Mucosa of stomach (tissue), 1 donor: ENCODE data around the gene KLHDC2.
"Not testable (repeated sequence)": the region's sequence is repeated elsewhere in the genome, so short reads cannot be mapped to it uniquely, and the experiment has no call there.

Experiments used
- H3K27me3 ChIP-seq: one replicate; pipeline ENCODE4 v1.7.0; 2013; ENCODE audit warnings: mild to moderate bottlenecking, low read length; ENCODE audit not compliant: control insufficient read depth, insufficient read depth
- H3K36me3 ChIP-seq: one replicate; pipeline ENCODE4 v1.7.0; 2013; ENCODE audit warnings: low read length; ENCODE audit not compliant: control insufficient read depth, insufficient read depth
- H3K4me1 ChIP-seq: one replicate; pipeline ENCODE4 v1.7.0; 2013; ENCODE audit warnings: mild to moderate bottlenecking, low read length; ENCODE audit not compliant: control insufficient read depth, insufficient read depth
- H3K4me3 ChIP-seq: one replicate; pipeline ENCODE4 v1.7.0; 2013; ENCODE audit warnings: low read length
- H3K9ac ChIP-seq: one replicate; pipeline ENCODE4 v1.7.0; 2013; ENCODE audit warnings: mild to moderate bottlenecking, low read length, moderate library complexity
- H3K9me3 ChIP-seq: one replicate; pipeline ENCODE4 v1.7.0; 2013; ENCODE audit warnings: mild to moderate bottlenecking, low read length, moderate library complexity; ENCODE audit not compliant: control insufficient read depth
- donor health status: Pancreatic carcinoma.

The KLHDC2 gene, protein sequence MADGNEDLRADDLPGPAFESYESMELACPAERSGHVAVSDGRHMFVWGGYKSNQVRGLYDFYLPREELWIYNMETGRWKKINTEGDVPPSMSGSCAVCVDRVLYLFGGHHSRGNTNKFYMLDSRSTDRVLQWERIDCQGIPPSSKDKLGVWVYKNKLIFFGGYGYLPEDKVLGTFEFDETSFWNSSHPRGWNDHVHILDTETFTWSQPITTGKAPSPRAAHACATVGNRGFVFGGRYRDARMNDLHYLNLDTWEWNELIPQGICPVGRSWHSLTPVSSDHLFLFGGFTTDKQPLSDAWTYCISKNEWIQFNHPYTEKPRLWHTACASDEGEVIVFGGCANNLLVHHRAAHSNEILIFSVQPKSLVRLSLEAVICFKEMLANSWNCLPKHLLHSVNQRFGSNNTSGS

DNA sequence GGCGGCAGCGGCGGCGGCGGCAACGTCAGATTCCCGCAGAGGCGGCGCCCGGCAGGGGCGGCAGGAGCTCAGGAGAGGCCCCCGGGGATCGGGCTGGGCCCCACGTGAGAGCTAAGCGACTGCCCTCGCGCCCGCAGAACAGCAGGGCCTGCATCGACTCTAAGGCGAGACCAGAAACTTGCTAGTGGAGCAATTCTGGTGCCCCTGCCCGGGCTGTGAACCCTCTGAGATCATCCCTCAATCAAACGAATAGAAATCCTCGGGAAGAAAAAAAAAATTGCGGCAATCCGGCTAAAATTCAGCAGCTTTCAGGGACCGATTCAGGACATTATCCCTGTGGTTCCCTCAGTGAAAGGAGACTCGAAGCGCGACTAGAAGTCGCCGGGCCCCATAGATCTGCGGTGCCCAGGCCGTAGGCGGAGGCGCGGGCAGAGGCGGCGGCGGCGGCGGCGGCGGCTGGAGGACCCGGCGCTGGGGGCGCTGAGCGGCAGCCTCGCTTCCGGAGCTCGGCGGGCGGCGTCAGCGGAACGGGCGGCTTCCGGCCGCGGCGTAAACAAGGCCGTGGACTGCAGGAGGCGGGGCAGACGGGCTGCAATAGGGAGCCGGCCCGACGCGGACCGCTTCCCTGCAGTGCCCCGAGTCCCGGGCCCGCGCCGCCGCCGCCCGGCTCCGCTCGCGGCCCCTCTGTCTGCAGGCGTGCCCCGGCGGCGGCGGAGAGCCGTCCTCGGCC, at the start of gene KLHDC2:
TSS of gene KLHDC2 (plus strand) at position 583 of the 730 bp plus-strand sequence. CDS start 316 bp downstream, outside the sequence.
- peaks cover 7% of the 10 kb centered on the region for H3K4me1 ChIP-seq
- no peaks in the 10 kb centered on the region for H3K9me3 ChIP-seq
- no peaks in the 10 kb centered on the region for H3K36me3 ChIP-seq
- H3K9ac ChIP-seq = peak within 1 kb of the TSS; percentile 100
- peak within 1 kb of the TSS; percentile 100 for H3K4me3 ChIP-seq
- no peaks in the 10 kb centered on the region for H3K27me3 ChIP-seq

- no peak overlapping the region for H3K4me3 ChIP-seq
- no peaks in the 10 kb centered on the region for H3K9me3 ChIP-seq
- no peaks in the 10 kb centered on the region for H3K36me3 ChIP-seq
Observed at GRCh38 chr14:49720744-49721143, 47.2 kb upstream of the KLHDC2 start.

GRCh38 chr14:49721733-49722435, 46.1 kb upstream of the KLHDC2 start:
- not testable (repeated sequence) for H3K9me3 ChIP-seq, H3K36me3 ChIP-seq, H3K9ac ChIP-seq, H3K27me3 ChIP-seq, H3K4me1 ChIP-seq, H3K4me3 ChIP-seq

More at GRCh38 chr14:49720744-49721143, 47.2 kb upstream of the KLHDC2 start:
- H3K27me3 ChIP-seq = no peaks in the 10 kb centered on the region
- H3K9ac ChIP-seq = no peak overlapping the region
- no peaks in the 10 kb centered on the region for H3K4me1 ChIP-seq

GRCh38 chr14:49727171-49727570, 40.8 kb upstream of the KLHDC2 start:
- no peaks in the 10 kb centered on the region for H3K27me3 ChIP-seq
- no peaks in the 10 kb centered on the region for H3K4me1 ChIP-seq
- no peaks in the 10 kb centered on the region for H3K9me3 ChIP-seq
- no peak overlapping the region for H3K9ac ChIP-seq
- no peak overlapping the region for H3K4me3 ChIP-seq
- H3K36me3 ChIP-seq = no peaks in the 10 kb centered on the region

- H3K4me1 ChIP-seq = no peaks in the 10 kb centered on the region
- H3K36me3 ChIP-seq = no peaks in the 10 kb centered on the region
- no peaks in the 10 kb centered on the region for H3K9me3 ChIP-seq
- no peak overlapping the region for H3K9ac ChIP-seq
- H3K27me3 ChIP-seq = no peaks in the 10 kb centered on the region
- H3K4me3 ChIP-seq = no peak overlapping the region
Observed at GRCh38 chr14:49732896-49733295, 35.1 kb upstream of the KLHDC2 start.

GRCh38 chr14:49733836-49734235, 34.1 kb upstream of the KLHDC2 start:
- Histone ChIP-seq H3K9me3 (no peaks in the 10 kb centered on the region), H3K4me3 (no peak overlapping the region), H3K4me1 (no peaks in the 10 kb centered on the region), H3K36me3 (no peaks in the 10 kb centered on the region), H3K9ac (no peak overlapping the region), H3K27me3 (no peaks in the 10 kb centered on the region)

DNA sequence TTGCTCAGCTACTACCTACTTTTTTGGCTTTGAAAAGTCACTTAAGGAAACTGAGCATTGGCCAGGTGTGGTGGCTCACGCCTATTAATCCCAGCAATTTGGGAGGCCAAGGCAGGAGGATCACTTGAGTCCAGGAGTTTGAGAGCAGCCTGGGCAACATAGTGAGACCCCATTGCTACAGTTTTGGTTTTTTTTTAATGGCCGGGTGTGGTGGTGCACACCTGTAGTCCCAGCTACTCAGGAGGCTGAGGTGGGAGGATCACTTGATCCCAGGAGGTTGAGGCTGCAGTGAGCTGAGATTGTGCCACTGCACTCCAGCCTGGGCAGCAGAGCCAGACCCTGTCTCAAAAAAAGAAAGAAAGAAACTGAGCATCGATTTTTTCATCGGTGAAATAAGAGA, 32.3 kb upstream of the KLHDC2 start:
- H3K9me3 ChIP-seq, H3K4me3 ChIP-seq, H3K36me3 ChIP-seq, H3K9ac ChIP-seq, H3K27me3 ChIP-seq, H3K4me1 ChIP-seq: not testable (repeated sequence)

- Histone ChIP-seq H3K4me3 (no peak overlapping the region), H3K27me3 (no peaks in the 10 kb centered on the region), H3K9ac (no peak overlapping the region), H3K4me1 (no peaks in the 10 kb centered on the region), H3K36me3 (no peaks in the 10 kb centered on the region), H3K9me3 (no peaks in the 10 kb centered on the region)
Observed at GRCh38 chr14:49745191-49745590, 22.8 kb upstream of the KLHDC2 start.

DNA sequence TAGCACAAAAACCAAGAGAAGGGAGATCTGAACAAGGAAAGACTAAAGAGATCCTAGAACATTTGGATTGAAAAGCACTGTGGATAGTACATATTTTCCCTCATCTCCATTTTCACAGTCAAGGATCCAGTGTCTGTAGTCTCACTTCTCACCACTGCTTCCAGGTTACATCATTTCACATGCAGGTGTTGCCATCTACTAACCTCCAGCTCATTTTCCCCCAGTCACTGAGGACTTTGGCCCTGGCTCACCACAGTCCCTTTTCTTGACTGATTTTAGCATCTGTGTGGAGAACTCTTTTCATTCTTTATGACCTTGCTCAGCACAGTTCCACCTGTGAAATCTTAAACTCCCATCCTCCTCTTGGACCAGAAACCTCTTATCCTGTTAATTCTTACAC, 21.5 kb upstream of the KLHDC2 start:
- H3K4me3 ChIP-seq, H3K4me1 ChIP-seq, H3K36me3 ChIP-seq: not testable (repeated sequence)

DNA sequence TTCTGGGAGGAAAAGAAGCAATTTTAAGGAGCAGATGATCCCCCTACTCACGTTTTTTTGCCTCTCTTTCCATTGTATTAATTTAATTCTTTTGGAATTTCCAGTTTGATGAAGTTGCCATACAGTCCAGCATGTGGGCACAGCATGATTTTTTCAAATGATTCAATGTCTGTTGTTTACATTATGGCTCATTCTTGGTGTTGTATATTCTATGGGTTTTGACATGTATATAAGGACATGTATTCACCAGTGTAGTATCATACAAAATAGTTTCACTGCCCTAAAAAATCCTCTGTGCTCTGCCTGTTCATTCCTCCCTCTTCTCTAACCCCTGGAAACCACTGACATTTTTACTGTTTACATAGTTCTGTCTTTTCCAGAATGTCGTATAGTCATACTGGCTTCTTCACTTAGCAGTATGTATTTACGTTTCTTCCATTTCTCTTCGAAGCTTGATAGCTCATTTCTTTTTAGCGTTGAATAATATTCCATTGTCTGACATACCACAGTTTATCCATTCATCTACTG, 13.3 kb upstream of the KLHDC2 start:
- H3K9me3 ChIP-seq = no peaks in the 10 kb centered on the region
- no peaks in the 10 kb centered on the region for H3K36me3 ChIP-seq
- H3K9ac ChIP-seq = no peak overlapping the region
- no peaks in the 10 kb centered on the region for H3K27me3 ChIP-seq
- no peak overlapping the region for H3K4me3 ChIP-seq
- H3K4me1 ChIP-seq = no peaks in the 10 kb centered on the region

More for the DNA sequence above, 21.5 kb upstream of the KLHDC2 start:
- H3K9me3 ChIP-seq, H3K27me3 ChIP-seq, H3K9ac ChIP-seq: not testable (repeated sequence)

DNA sequence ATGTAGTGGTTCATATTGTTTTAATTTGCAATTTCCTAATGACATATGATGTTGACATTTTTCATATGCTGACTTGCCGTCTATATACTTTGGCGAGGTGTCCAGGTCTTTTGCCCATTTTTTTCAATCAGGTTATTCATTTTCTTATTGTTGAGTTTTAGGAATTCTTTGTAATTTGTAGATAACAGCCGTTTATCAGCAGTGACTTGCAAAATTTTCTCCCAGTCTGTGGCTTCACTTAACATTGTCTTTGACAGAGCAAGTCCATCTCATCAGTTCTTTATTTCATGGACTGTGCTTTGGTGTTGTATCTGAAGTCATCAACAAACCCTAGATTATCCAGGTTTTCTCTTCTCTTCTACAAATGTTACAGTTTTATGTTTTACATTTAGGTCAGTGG, 12.6 kb upstream of the KLHDC2 start:
- Histone ChIP-seq H3K36me3 (no peaks in the 10 kb centered on the region), H3K9me3 (no peaks in the 10 kb centered on the region), H3K9ac (no peak overlapping the region), H3K27me3 (no peaks in the 10 kb centered on the region), H3K4me1 (no peaks in the 10 kb centered on the region), H3K4me3 (no peak overlapping the region)
